HepG2 (cell line): ENCODE data around the gene TPRA1. TPM values are rescaled to one million over a fixed set of nuclear protein-coding genes. Genes with fewer than 3 reads are reported as not detected.

Experiments
- AGO1 ChIP-seq: fragments of 200-400 bp; formaldehyde crosslinking; IDR thresholded peaks from 2 replicates; pipeline ENCODE4 v1.6.1; 2017; ENCODE audit warnings: mild to moderate bottlenecking, low read depth, low read length, moderate library complexity; ENCODE audit not compliant: poor library complexity, severe bottlenecking
- CBFB ChIP-seq: sonication (generic); formaldehyde crosslinking; IDR thresholded peaks from 2 replicates; pipeline ENCODE4 v1.4.0; 2020; ENCODE audit warnings: missing genetic modification reagents
- ELF1 ChIP-seq: sonication (generic); formaldehyde crosslinking; IDR thresholded peaks from 2 replicates; pipeline ENCODE4 v1.4.0; 2020; ENCODE audit warnings: missing genetic modification reagents
- GATAD2A ChIP-seq: IDR thresholded peaks from 2 replicates; pipeline ENCODE4 v1.6.1; 2016
- HNF4G ChIP-seq, 2 experiments: sonication (generic) in 1 of 2; formaldehyde crosslinking in 1 of 2; IDR thresholded peaks; 2 replicates each; pipeline versions ENCODE4 v1.4.0 to v1.6.1; 2011 to 2020; ENCODE audit warnings: borderline replicate concordance in 2 of 2, low read depth in 2 of 2, mild to moderate bottlenecking in 2 of 2, low read length in 1 of 2, missing genetic modification reagents in 1 of 2, moderate library complexity in 1 of 2
- NRL ChIP-seq: sonication (generic); formaldehyde crosslinking; IDR thresholded peaks from 2 replicates; pipeline ENCODE4 v1.5.0; 2020; ENCODE audit warnings: missing genetic modification reagents, mild to moderate bottlenecking, moderate library complexity, borderline replicate concordance
- TCF12 ChIP-seq, 2 experiments: fragments of 450-650 bp in 1 of 2; sonication (generic) in 1 of 2; formaldehyde crosslinking in 1 of 2; IDR thresholded peaks; 2 replicates each; pipeline versions ENCODE4 v1.6.1 to v1.8.0; 2017 to 2022; ENCODE audit warnings: antibody characterized with exemption in 1 of 2, mild to moderate bottlenecking in 1 of 2, missing genetic modification reagents in 1 of 2, moderate library complexity in 1 of 2
- ZBTB37 ChIP-seq: sonication (generic); formaldehyde crosslinking; IDR thresholded peaks from 2 replicates; pipeline ENCODE4 v1.4.0; 2020; ENCODE audit warnings: mild to moderate bottlenecking, missing genetic modification reagents
- ZNF234 ChIP-seq: sonication (generic); formaldehyde crosslinking; conservative IDR thresholded peaks from 2 replicates; pipeline ENCODE4 v1.5.1; 2020; ENCODE audit warnings: mild to moderate bottlenecking, missing genetic modification reagents
- ZNF44 ChIP-seq: sonication (generic); formaldehyde crosslinking; IDR thresholded peaks from 2 replicates; pipeline ENCODE4 v1.5.1; 2020; ENCODE audit warnings: mild to moderate bottlenecking, missing genetic modification reagents
- ZNF747 ChIP-seq: sonication (generic); formaldehyde crosslinking; IDR thresholded peaks from 2 replicates; pipeline ENCODE4 v1.8.1; 2023; ENCODE audit warnings: missing genetic modification reagents, mild to moderate bottlenecking, borderline replicate concordance
- ZNF75D ChIP-seq: sonication (generic); formaldehyde crosslinking; IDR thresholded peaks from 2 replicates; pipeline ENCODE4 v1.8.1; 2023; ENCODE audit warnings: missing genetic modification reagents, mild to moderate bottlenecking, borderline replicate concordance
- ZSCAN31 ChIP-seq: sonication (generic); formaldehyde crosslinking; IDR thresholded peaks from 2 replicates; pipeline ENCODE4 v1.5.0; 2020; ENCODE audit warnings: low read depth, mild to moderate bottlenecking, missing genetic modification reagents
- polyA plus RNA-seq, 8 experiments: library from polyadenylated mRNA; depleted of rRNA in 3 of 8; stranded (reverse) in 7 of 8; unstranded in 1 of 8; fragments of >200 nt; fragmentation: Illumina TruSeq in 4 of 8; extraction: Trizol in 4 of 8; gene quantifications; 2 replicates each; pipeline versions ENCODE4 v1.2.1 to v1.2.3, GENCODE V29; 2011 to 2016; ENCODE audit warnings: low read depth in 4 of 8, missing spikeins in 1 of 8, mixed read lengths in 1 of 8; ENCODE audit not compliant: insufficient read depth in 1 of 8
- total RNA-seq, 5 experiments: library from RNA; depleted of rRNA; stranded (reverse); fragments of >200 nt; fragmentation: Illumina TruSeq; extraction: Trizol; gene quantifications; 2 replicates each; pipeline ENCODE4 v1.2.3, GENCODE V29; 2016; ENCODE audit warnings: low read depth in 1 of 5
- TF ChIP-seq, protein P1 (sequence below): sonication (generic); formaldehyde crosslinking; IDR thresholded peaks from 2 replicates; pipeline ENCODE4 v1.5.0; 2020; ENCODE audit warnings: mild to moderate bottlenecking, missing genetic modification reagents, borderline replicate concordance
- TF ChIP-seq, protein P2 (sequence below): sonication (generic); formaldehyde crosslinking; IDR thresholded peaks from 2 replicates; pipeline ENCODE4 v1.8.1; 2023; ENCODE audit warnings: mild to moderate bottlenecking, inconsistent platforms, moderate library complexity, missing genetic modification reagents, borderline replicate concordance

The TPRA1 gene
- total and polyA plus RNA-seq, 2 of the 13 experiments (the other 11 are each of a cell fraction or from before 2014, with no cell fraction given): 25.4 to 25.8 TPM

- TF ChIP-seq ZNF234 (CRISPR knock-in tag) (no peak), AGO1 (no peak), ZSCAN31 (peak; percentile 88), ZBTB37 (CRISPR knock-in tag) (no peak), ELF1 (no peak; the same call in 1 of the 2 replicates), ZNF747 (CRISPR knock-in tag) (no peak; the same call in 1 of the 2 replicates), ZNF44 (CRISPR knock-in tag) (no peak), ZNF75D (CRISPR knock-in tag) (no peak), TCF12 (IDR thresholded peaks at IDR 0.05) (no peak), TCF12 (CRISPR knock-in tag; IDR thresholded peaks at IDR 0.05) (no peak), NRL (CRISPR knock-in tag) (no peak), GATAD2A (CRISPR knock-in tag) (no peak; the same call in 1 of the 2 replicates), HNF4G (IDR thresholded peaks at IDR 0.05; ENCODE audit: borderline replicate concordance, low read depth, low read length) (no peak), HNF4G (CRISPR knock-in tag; IDR thresholded peaks at IDR 0.05; ENCODE audit: borderline replicate concordance, low read depth) (0 out of 2 replicates have a peak, but pooled peaks have one; percentile 10), CBFB (CRISPR knock-in tag) (no peak)
- TF ChIP-seq, protein P1, sequence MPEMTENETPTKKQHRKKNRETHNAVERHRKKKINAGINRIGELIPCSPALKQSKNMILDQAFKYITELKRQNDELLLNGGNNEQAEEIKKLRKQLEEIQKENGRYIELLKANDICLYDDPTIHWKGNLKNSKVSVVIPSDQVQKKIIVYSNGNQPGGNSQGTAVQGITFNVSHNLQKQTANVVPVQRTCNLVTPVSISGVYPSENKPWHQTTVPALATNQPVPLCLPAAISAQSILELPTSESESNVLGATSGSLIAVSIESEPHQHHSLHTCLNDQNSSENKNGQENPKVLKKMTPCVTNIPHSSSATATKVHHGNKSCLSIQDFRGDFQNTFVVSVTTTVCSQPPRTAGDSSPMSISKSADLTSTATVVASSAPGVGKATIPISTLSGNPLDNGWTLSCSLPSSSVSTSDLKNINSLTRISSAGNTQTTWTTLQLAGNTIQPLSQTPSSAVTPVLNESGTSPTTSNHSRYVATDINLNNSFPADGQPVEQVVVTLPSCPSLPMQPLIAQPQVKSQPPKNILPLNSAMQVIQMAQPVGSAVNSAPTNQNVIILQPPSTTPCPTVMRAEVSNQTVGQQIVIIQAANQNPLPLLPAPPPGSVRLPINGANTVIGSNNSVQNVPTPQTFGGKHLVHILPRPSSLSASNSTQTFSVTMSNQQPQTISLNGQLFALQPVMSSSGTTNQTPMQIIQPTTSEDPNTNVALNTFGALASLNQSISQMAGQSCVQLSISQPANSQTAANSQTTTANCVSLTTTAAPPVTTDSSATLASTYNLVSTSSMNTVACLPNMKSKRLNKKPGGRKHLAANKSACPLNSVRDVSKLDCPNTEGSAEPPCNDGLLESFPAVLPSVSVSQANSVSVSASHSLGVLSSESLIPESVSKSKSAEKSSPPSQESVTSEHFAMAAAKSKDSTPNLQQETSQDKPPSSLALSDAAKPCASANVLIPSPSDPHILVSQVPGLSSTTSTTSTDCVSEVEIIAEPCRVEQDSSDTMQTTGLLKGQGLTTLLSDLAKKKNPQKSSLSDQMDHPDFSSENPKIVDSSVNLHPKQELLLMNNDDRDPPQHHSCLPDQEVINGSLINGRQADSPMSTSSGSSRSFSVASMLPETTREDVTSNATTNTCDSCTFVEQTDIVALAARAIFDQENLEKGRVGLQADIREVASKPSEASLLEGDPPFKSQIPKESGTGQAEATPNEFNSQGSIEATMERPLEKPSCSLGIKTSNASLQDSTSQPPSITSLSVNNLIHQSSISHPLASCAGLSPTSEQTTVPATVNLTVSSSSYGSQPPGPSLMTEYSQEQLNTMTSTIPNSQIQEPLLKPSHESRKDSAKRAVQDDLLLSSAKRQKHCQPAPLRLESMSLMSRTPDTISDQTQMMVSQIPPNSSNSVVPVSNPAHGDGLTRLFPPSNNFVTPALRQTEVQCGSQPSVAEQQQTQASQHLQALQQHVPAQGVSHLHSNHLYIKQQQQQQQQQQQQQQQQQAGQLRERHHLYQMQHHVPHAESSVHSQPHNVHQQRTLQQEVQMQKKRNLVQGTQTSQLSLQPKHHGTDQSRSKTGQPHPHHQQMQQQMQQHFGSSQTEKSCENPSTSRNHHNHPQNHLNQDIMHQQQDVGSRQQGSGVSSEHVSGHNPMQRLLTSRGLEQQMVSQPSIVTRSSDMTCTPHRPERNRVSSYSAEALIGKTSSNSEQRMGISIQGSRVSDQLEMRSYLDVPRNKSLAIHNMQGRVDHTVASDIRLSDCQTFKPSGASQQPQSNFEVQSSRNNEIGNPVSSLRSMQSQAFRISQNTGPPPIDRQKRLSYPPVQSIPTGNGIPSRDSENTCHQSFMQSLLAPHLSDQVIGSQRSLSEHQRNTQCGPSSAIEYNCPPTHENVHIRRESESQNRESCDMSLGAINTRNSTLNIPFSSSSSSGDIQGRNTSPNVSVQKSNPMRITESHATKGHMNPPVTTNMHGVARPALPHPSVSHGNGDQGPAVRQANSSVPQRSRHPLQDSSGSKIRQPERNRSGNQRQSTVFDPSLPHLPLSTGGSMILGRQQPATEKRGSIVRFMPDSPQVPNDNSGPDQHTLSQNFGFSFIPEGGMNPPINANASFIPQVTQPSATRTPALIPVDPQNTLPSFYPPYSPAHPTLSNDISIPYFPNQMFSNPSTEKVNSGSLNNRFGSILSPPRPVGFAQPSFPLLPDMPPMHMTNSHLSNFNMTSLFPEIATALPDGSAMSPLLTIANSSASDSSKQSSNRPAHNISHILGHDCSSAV (CRISPR knock-in tag): no peak
- TF ChIP-seq, protein P2, sequence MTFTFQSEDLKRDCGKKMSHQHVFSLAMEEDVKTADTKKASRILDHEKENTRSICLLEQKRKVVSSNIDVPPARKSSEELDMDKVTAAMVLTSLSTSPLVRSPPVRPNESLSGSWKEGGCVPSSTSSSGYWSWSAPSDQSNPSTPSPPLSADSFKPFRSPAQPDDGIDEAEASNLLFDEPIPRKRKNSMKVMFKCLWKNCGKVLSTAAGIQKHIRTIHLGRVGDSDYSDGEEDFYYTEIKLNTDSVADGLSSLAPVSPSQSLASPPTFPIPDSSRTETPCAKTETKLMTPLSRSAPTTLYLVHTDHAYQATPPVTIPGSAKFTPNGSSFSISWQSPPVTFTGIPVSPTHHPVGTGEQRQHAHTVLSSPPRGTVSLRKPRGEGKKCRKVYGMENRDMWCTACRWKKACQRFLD: no peak
Measured at GRCh38 chr3:127590593-127591465, at the start of gene TPRA1 (continued).
